Suprapubic skin (tissue), 3 donors: ENCODE data around the gene ABHD17C.

Source experiments
- CTCF ChIP-seq, 2 donors: fragments of 200-600 bp in 1 of 2; fragments of 450-650 bp in 1 of 2; sonication (generic) in 1 of 2; IDR thresholded peaks; one replicate each; pipeline ENCODE4 v1.5.1; 2016 to 2019; ENCODE audit warnings: antibody characterized with exemption in 2 of 2, mild to moderate bottlenecking in 1 of 2, moderate library complexity in 1 of 2
- EP300 ChIP-seq: sonication (generic); formaldehyde crosslinking; IDR thresholded peaks from one replicate; pipeline ENCODE4 v1.6.1; 2017; ENCODE audit warnings: antibody characterized with exemption
- POLR2A ChIP-seq, 2 donors: fragments of 450-650 bp; IDR thresholded peaks; one replicate each; pipeline ENCODE4 v1.6.1; 2017; ENCODE audit warnings: antibody characterized with exemption in 2 of 2, mild to moderate bottlenecking in 2 of 2, moderate library complexity in 2 of 2

GRCh38 chr15:80712956-80713355 lies 17.8 kb downstream of the ABHD17C start:
- TF ChIP-seq EP300: no peak
- no peak for TF ChIP-seq POLR2A (IDR thresholded peaks at IDR 0.05)
- TF ChIP-seq CTCF (IDR thresholded peaks at IDR 0.05): no peak
